UCSD-AML1 (cell line): ENCODE measurements around the gene SLC39A9.

Experiments used
- DNase-seq: peaks from one replicate; lab custom pipeline; 2025; ENCODE audit not compliant: unreplicated experiment; lab: John Stamatoyannopoulos, UW

The SLC39A9 gene

DNA sequence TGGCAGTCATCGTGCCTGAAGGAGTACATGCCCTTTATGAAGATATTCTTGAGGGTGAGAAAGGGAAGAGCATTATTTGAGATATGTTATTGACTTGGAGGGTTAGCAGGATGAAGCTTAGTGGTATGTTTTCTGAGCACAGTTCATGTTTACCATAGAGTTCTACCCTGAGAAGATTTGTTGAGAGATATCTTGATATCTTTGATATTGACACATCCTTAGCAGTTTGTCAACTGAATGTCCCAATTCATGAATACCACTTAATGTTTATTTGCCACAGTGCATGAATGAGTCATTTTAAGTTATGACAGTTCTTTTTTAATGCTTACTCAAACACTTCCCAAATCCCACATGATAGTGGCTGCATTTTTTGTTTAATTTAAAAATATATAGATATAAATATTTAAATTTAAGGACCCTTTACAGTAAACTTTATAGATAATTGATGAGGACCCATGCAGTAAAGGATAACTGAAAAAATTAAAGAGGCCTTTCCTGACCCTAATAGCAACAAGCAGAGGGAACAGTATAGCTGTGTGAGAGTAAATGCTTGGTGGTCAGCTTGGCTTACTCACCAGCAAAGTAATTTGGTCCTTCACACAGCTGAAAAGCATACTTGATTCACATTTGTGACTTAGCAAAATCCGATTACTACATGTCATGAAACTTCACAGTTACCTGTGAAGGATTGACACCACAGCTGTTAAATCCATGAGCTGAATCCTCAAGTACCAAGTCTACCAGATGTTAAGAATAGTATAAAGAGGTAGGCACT, 25.8 kb downstream of the SLC39A9 start:
- DNase-seq = no peak

GRCh38 chr14:69427596-69427995, 29.1 kb downstream of the SLC39A9 start:
- DNase-seq = no peak

DNA sequence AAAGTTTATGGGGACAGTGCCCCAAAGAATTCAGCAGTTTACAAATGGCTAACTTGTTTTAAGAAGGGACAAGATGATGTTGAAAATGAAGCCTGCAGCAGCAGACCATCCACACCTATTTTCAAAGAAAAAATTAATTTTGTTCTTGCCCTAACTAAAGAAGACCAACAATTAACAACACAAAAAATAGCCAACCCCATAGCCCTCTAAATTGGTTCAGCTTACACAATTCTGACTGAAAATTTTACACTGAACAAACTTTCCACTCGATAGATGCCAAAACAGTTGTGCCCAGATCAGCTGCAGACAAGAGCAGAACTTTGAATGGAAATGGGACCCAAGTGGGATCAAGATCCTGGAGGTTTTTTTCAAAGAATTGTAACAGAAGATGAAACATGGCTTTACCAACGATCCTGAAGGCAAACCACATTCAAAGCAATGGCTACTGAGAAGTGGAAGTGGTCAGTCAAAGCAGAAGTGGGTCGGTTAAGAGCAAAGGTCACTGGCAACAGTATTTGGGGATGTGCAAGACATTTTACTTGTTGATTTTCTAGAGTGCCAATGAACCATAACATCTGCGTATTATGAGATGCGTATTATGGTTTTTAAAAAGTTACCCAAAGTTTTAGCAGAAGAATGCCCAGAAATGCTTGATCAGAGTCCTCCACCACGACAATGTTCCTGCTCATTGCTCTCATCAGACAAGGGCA, 30.0 kb downstream of the SLC39A9 start:
- DNase-seq = no peak

DNA sequence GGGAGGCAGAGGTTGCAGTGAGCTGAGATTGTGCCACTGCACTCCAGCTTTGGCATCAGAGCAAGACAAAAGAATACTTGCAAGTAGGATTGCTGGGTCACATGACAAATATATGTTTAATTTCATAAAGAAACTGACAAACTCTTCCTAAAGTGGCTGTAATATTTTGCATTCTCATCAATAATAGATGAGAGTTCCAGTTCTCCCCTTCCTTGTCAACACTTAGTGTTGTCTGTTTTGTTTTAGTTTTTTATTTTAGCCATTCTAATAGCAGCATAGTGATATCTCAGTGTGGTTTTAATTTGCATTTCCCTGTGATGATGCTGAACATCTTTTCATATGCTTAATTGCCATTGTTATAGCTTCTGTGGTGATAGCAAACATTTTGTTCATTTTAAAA, 31.2 kb downstream of the SLC39A9 start:
- DNase-seq = no peak

- no peak for DNase-seq
These were observed 31.9 kb downstream of the SLC39A9 start for GRCh38 chr14:69430306-69430939.

- no peak for DNase-seq
These were observed 33.9 kb downstream of the SLC39A9 start for GRCh38 chr14:69432364-69432763.

DNA sequence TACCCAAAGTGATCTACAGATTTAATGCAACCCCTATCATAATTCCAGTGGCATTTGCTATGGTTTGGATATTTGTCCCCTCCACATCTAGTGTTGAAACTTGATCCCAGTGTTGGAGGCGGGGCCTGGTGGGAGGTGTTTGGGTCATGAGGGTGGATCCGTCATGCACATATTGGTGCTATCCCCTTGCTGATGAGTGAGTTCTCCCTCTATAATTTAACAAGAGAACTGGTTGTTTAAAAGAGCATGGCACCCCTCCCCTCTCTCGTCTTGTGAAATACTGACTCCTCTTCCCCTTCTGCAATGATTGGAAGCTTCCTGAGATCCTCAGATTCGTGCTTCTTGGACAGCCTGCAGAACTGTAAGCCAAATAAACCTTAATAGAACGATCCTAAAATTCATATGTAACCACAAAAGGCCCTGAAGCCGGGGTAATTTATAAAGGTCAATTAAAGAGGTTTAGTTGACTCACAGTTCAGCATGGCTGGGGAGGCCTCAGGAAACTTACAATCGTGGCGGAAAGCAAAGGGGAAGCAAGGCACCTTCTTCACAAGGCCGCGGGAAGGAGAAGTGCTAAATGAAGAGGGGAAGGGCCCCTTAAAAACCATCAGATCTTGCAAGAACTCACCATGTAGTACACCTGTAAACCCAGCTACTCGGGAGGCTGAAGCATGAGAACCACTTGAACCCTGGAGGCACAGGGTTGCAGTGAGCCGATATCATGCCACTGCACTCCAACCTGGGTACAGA, 41.2 kb downstream of the SLC39A9 start:
- no peak for DNase-seq

DNA sequence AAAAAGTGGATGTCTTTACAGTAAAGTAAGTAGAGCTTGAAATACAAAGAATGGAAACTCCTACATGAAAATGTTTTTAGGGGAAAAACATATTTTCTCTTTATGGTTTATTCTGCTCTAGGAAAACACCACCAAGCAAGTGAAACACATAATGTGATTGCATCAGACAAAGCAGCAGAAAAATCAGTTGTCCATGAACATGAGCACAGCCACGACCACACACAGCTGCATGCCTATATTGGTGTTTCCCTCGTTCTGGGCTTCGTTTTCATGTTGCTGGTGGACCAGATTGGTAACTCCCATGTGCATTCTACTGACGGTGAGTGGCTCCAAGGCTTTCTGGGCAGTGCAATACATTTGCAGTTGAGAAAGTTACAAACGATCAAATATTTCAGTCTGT, 43.5 kb downstream of the SLC39A9 start:
- no peak for DNase-seq

DNA sequence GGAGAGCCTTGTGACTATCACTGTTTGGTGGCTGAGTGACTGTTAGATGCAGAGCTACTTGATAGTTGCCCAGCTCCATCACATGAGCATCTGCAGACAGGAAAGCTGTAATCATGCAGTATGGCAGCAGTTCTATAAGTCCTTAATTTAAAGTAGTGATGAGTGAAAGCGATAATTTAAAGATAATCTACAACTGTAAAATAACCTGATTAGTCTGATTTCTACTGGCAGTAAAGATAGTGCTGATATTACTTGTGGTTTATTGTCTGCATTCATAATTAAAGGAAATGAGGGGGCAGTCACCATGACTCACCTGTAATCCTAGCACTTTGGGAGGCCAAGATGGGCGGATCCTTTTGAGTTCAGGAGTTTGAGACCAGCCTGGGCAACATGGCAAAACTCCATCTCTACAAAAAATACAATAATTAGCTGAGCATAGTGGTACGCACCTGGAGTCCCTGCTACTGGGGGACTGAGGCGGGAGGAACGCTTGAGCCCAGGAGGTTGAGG, 44.9 kb downstream of the SLC39A9 start:
- no peak for DNase-seq

DNA sequence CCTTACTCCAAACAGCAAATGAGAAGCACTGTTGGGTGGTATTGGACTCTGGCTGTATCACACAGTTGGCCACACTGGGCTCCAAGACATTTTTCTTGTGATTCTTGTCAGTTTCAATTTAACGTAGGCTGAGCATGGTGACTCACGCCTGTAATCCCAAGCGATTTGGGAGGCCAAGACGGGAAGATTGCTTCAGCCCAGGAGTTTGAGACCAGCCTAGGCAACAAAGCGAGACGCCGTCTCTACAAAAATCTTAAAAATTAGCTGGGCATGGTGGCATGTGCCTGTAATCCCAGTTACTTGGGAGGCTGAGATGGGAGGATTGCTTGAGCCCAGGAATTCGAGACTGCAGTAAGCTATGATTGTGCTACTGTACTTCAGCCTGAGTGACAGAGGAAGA, 50.7 kb downstream of the SLC39A9 start:
- no peak for DNase-seq

- DNase-seq = no peak
These were observed 53.4 kb downstream of the SLC39A9 start for GRCh38 chr14:69451941-69452340.

GRCh38 chr14:69458350-69458749, 59.9 kb downstream of the SLC39A9 start:
- DNase-seq = no peak

DNA sequence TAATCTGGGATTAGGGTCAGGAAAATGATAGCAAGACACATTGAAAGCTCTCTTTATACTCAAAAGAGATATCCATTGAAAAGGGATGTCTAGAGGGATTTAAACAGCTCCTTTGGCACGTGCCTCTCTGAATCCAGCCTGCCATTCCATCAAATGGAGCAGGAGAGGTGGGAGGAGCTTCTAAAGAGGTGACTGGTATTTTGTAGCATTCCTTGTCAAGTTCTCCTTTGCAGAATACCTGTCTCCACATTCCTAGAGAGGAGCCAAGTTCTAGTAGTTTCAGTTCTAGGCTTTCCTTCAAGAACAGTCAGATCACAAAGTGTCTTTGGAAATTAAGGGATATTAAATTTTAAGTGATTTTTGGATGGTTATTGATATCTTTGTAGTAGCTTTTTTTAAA, 60.6 kb downstream of the SLC39A9 start:
- DNase-seq = no peak

DNA sequence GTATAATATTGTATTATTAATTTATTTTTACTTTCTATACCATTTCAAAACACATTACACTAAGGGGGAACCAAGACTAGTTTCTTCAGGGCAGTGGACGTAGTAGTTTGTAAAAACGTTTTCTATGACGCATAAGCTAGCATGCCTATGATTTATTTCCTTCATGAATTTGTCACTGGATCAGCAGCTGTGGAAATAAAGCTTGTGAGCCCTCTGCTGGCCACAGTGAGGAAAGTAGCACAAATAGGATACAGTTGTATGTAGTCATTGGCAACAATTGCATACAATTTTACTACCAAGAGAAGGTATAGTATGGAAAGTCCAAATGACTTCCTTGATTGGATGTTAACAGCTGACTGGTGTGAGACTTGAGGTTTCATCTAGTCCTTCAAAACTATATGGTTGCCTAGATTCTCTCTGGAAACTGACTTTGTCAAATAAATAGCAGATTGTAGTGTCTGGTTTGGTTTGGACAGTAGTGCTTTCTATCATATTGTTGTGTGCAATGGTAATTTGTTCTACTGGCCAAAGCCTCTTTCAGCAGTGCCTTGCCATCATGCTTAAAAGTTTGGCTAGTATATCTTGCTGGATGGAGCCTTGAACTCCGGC, 61.7 kb downstream of the SLC39A9 start:
- peak; percentile 27 for DNase-seq

- no peak for DNase-seq
These were observed 65.9 kb downstream of the SLC39A9 start for GRCh38 chr14:69464379-69464778.

- no peak for DNase-seq
These were observed 66.3 kb downstream of the SLC39A9 start for GRCh38 chr14:69464829-69465228.

- no peak for DNase-seq
These were observed 70.5 kb downstream of the SLC39A9 start for GRCh38 chr14:69468949-69469348.

GRCh38 chr14:69471436-69471835, 72.9 kb downstream of the SLC39A9 start:
- DNase-seq = no peak

GRCh38 chr14:69471916-69472315, 73.4 kb downstream of the SLC39A9 start:
- no peak for DNase-seq

DNA sequence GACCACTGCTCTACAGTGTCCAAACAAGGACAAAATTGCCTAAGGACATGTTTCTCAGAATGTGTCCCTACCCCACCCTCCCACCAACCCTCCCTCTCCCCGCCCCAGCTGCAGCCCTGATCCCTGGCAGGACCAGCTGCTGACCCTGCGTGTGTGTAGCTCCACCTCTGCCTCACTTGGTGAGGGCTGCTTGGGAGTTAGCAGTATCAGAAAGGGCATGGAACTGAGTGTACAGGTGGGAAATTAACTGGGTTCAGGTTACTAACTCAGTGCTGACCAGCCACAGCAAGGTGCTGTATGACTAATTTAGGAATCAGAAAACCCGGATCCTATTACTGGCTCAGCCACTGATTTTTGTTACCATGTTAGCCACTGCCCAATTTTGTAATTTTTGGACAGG, 74.8 kb downstream of the SLC39A9 start:
- no peak for DNase-seq

- DNase-seq = no peak
These were observed 75.5 kb downstream of the SLC39A9 start for GRCh38 chr14:69473946-69474345.
